HepG2 (cell line): Measurements from ENCODE around the gene DCC.

Experiments used
- BCL6 ChIP-seq: IDR thresholded peaks from 2 replicates; pipeline ENCODE4 v1.6.1; 2016; ENCODE audit warnings: missing genetic modification reagents, missing compliant biosample characterization
- ELF4 ChIP-seq: sonication (generic); formaldehyde crosslinking; IDR thresholded peaks from 2 replicates; pipeline ENCODE4 v1.5.0; 2020; ENCODE audit warnings: missing genetic modification reagents, mild to moderate bottlenecking, moderate library complexity, borderline replicate concordance
- GABPA ChIP-seq, 2 experiments: IDR thresholded peaks; 2 replicates each; pipeline ENCODE4 v1.6.1; 2011 to 2016; ENCODE audit warnings: low read depth in 2 of 2, low read length in 1 of 2, missing biosample characterization in 1 of 2, missing genetic modification characterization in 1 of 2
- HNRNPK ChIP-seq: fragments of 200-400 bp; formaldehyde crosslinking; IDR thresholded peaks from 2 replicates; pipeline ENCODE4 v1.6.1; 2018; ENCODE audit warnings: low read length, low read depth, moderate library complexity, mild to moderate bottlenecking; ENCODE audit not compliant: poor library complexity, severe bottlenecking
- KLF13 ChIP-seq: sonication (generic); formaldehyde crosslinking; IDR thresholded peaks from 2 replicates; pipeline ENCODE4 v1.4.0; 2020; ENCODE audit warnings: mild to moderate bottlenecking, missing genetic modification reagents
- KLF6 ChIP-seq: IDR thresholded peaks from 2 replicates; pipeline ENCODE4 v1.8.0; 2016; ENCODE audit warnings: missing biosample characterization, missing genetic modification reagents
- SAFB2 ChIP-seq: sonication (generic); formaldehyde crosslinking; IDR thresholded peaks from 2 replicates; pipeline ENCODE4 v1.5.1; 2020; ENCODE audit warnings: missing genetic modification reagents, low read depth, mild to moderate bottlenecking, borderline replicate concordance
- SRF ChIP-seq: IDR thresholded peaks from 2 replicates; pipeline ENCODE4 v1.6.1; 2011; ENCODE audit warnings: mild to moderate bottlenecking, low read depth, low read length, moderate library complexity
- ZNF510 ChIP-seq: sonication (generic); formaldehyde crosslinking; IDR thresholded peaks from 2 replicates; pipeline ENCODE4 v1.4.0; 2020; ENCODE audit warnings: low read depth, mild to moderate bottlenecking, missing genetic modification reagents
- ZNF547 ChIP-seq: sonication (generic); formaldehyde crosslinking; IDR thresholded peaks from 2 replicates; pipeline ENCODE4 v1.5.1; 2020; ENCODE audit warnings: mild to moderate bottlenecking, missing genetic modification reagents
- ZNF598 ChIP-seq: sonication (generic); formaldehyde crosslinking; IDR thresholded peaks from 2 replicates; pipeline ENCODE4 v1.5.1; 2020; ENCODE audit warnings: mild to moderate bottlenecking, missing genetic modification reagents, borderline replicate concordance
- TF ChIP-seq, protein P1 (sequence below): sonication (generic); formaldehyde crosslinking; IDR thresholded peaks from 2 replicates; pipeline ENCODE4 v1.4.0; 2020; ENCODE audit warnings: missing genetic modification reagents
- TF ChIP-seq, protein P2 (sequence below): sonication (generic); formaldehyde crosslinking; IDR thresholded peaks from 2 replicates; pipeline ENCODE4 v1.9.0; 2021; ENCODE audit warnings: missing genetic modification reagents, borderline replicate concordance
- TF ChIP-seq, protein P3 (sequence below): IDR thresholded peaks from 2 replicates; pipeline ENCODE4 v1.6.1; 2016

DNA sequence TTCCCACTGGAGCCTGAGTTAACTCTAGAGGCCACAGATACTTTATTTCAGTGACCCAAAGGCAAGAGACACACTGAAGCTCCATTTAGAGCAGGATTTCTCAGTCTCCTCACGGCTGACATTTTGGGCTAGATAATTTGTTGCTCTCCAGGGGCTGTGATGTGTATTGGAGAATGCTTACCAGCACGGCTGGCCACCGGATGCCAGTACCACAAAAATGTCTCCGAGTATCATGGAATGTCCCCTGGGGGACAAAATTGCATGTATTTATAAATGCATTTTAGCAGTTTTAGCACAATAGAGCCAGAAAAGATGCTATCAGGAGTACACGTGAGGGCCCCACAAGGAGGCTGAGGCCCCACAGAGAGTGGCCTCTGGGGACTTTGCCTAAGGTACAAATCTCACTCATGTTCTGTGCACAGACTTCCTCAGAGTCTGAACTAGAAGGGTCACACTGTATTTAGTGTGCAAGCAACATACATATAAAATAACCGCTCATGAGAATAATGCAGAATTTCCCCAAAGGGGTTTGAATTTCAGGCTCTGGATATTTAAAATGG, 20.5 kb upstream of the DCC start:
- TF ChIP-seq SAFB2 (no peak), KLF6 (no peak), HNRNPK (no peak), GABPA (IDR thresholded peaks at IDR 0.05; ENCODE audit: low read depth, low read length) (no peak), GABPA (CRISPR knock-in tag; IDR thresholded peaks at IDR 0.05; ENCODE audit: low read depth) (no peak), SRF (no peak), ZNF510 (CRISPR knock-in tag) (no peak), ZNF547 (CRISPR knock-in tag) (no peak), ZNF598 (CRISPR knock-in tag) (no peak), KLF13 (CRISPR knock-in tag) (no peak), ELF4 (CRISPR knock-in tag) (no peak), BCL6 (CRISPR knock-in tag) (no peak)
- TF ChIP-seq, protein P1, sequence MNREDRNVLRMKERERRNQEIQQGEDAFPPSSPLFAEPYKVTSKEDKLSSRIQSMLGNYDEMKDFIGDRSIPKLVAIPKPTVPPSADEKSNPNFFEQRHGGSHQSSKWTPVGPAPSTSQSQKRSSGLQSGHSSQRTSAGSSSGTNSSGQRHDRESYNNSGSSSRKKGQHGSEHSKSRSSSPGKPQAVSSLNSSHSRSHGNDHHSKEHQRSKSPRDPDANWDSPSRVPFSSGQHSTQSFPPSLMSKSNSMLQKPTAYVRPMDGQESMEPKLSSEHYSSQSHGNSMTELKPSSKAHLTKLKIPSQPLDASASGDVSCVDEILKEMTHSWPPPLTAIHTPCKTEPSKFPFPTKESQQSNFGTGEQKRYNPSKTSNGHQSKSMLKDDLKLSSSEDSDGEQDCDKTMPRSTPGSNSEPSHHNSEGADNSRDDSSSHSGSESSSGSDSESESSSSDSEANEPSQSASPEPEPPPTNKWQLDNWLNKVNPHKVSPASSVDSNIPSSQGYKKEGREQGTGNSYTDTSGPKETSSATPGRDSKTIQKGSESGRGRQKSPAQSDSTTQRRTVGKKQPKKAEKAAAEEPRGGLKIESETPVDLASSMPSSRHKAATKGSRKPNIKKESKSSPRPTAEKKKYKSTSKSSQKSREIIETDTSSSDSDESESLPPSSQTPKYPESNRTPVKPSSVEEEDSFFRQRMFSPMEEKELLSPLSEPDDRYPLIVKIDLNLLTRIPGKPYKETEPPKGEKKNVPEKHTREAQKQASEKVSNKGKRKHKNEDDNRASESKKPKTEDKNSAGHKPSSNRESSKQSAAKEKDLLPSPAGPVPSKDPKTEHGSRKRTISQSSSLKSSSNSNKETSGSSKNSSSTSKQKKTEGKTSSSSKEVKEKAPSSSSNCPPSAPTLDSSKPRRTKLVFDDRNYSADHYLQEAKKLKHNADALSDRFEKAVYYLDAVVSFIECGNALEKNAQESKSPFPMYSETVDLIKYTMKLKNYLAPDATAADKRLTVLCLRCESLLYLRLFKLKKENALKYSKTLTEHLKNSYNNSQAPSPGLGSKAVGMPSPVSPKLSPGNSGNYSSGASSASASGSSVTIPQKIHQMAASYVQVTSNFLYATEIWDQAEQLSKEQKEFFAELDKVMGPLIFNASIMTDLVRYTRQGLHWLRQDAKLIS, result no peak
- TF ChIP-seq, protein P2, sequence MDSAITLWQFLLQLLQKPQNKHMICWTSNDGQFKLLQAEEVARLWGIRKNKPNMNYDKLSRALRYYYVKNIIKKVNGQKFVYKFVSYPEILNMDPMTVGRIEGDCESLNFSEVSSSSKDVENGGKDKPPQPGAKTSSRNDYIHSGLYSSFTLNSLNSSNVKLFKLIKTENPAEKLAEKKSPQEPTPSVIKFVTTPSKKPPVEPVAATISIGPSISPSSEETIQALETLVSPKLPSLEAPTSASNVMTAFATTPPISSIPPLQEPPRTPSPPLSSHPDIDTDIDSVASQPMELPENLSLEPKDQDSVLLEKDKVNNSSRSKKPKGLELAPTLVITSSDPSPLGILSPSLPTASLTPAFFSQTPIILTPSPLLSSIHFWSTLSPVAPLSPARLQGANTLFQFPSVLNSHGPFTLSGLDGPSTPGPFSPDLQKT (CRISPR knock-in tag), result no peak
- TF ChIP-seq, protein P3, sequence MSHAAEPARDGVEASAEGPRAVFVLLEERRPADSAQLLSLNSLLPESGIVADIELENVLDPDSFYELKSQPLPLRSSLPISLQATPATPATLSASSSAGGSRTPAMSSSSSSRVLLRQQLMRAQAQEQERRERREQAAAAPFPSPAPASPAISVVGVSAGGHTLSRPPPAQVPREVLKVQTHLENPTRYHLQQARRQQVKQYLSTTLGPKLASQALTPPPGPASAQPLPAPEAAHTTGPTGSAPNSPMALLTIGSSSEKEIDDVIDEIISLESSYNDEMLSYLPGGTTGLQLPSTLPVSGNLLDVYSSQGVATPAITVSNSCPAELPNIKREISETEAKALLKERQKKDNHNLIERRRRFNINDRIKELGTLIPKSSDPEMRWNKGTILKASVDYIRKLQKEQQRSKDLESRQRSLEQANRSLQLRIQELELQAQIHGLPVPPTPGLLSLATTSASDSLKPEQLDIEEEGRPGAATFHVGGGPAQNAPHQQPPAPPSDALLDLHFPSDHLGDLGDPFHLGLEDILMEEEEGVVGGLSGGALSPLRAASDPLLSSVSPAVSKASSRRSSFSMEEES (CRISPR knock-in tag), result no peak
